Astrocyte of the cerebellum (primary cell): ENCODE data around the gene STX10.
"Not testable (repeated sequence)": the region's sequence is repeated elsewhere in the genome, so short reads cannot be mapped to it uniquely, and the experiment has no call there.

ENCODE experiments used
- DNase-seq: peaks from one replicate; pipeline ENCODE4 v3.0.0-alpha.2; 2011; ENCODE audit warnings: low read depth
- H3K4me3 ChIP-seq: 2 replicates; pipeline ENCODE4 v1.5.1; 2011; ENCODE audit warnings: mild to moderate bottlenecking, low read depth, low read length, moderate library complexity
- CTCF ChIP-seq: IDR thresholded peaks from 2 replicates; pipeline ENCODE4 v1.5.1; 2012; ENCODE audit warnings: low read length, low read depth, moderate library complexity, mild to moderate bottlenecking; ENCODE audit errors: missing control alignments
- in situ Hi-C: cut with HindIII; loops from 2 replicates; pipeline ENCODE4 v1.10.0; 2017; ENCODE audit warnings: low sequenced_read_pairs

STX10 gene

DNA sequence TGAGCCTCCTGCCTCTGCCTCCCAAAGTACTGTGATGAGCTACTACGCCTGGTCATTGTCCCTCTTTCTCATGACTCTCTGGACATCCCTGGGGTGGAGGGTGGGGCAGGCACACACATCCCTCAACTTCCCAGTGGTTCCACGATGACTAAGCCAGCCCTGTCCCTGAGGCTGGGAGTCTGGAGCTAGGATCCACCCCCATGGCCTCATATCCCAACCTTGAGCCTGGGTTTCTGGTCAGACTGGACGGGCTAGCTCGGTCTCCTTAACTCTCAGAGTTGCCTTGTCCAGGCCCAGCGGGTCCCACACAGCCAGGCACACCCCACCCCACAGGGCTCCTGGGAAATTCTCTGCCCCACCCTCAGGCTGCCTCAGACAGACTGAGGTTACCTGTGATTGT, 19.6 kb upstream of the STX10 start:
- no peak for TF ChIP-seq CTCF
- in situ Hi-C loops, result no loop called here
- DNase-seq, result no peak
- H3K4me3 ChIP-seq, result no peak overlapping the region

DNA sequence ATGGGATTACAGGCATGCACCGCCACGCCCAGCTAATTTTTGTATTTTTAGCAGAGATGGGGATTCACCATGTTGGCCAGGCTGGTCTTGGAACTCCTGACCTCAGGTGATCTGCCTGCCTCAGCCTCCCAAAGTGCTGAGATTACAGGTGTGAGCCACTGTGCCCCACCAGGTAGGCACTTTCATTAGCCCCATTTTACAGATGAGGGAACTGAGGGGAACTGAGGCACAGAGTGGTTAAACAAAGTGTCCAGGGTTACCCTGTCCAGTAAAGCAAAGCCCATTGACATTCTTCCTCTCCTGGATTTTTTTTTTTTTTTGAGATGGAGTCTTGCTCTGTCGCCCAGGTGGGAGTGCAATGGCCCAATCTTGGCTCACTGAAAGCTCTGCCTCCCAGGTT, 16.0 kb upstream of the STX10 start:
- H3K4me3 ChIP-seq, DNase-seq, in situ Hi-C loops: not testable (repeated sequence)

- H3K4me3 ChIP-seq, result no peak overlapping the region
- in situ Hi-C loops, result no loop called here
- TF ChIP-seq CTCF, result no peak
- DNase-seq, result no peak
Measured at GRCh38 chr19:13165162-13165997, 15.2 kb upstream of the STX10 start.

GRCh38 chr19:13164343-13165161, 14.4 kb upstream of the STX10 start:
- no peak for DNase-seq
- H3K4me3 ChIP-seq, result no peak overlapping the region
- in situ Hi-C loops, result no loop called here
- TF ChIP-seq CTCF, result no peak

DNA sequence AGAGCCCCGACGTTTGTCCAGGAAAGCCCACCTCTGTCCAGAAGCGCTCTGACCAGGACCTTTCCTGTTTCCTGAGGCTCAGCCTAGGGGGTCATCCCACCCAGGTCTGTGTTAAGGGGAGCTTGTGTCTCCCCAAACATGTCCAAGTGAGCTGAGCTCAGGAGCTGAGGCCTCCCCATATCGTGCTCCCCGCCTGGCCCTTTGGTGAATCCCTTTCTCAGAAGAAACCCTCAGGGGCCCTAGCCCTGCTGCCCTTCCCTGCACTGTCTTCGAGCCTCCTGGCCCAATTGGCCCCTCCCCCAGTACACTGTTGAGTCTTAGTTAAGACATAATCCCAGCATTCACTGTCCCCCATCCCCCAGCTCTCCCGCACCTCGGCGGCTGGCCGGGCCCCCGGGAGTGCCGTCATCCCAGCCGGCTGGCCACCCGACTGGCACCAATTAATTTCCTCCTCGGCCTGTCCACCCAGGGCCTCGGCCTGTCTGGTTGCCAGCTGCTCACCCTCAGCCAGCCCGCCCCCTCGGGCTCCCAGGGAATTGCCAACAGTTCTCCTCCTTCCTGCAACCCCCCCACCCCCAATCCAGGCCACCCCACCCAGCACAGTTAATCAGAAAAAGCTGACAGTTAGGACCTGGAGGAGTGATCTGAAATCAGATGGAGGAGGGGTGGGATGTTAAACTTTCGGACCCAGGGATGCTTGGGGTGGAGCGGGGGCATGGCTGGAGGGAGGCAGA, 13.6 kb upstream of the STX10 start:
- no peak for DNase-seq
- in situ Hi-C loops, result no loop called here
- TF ChIP-seq CTCF, result no peak
- no peak overlapping the region for H3K4me3 ChIP-seq

GRCh38 chr19:13162724-13163608, 12.8 kb upstream of the STX10 start:
- TF ChIP-seq CTCF, result no peak
- peak; percentile 83 for DNase-seq
- H3K4me3 ChIP-seq, result peak overlapping the region; percentile 16
- in situ Hi-C loops, result no loop called here
